Measurements from ENCODE around the gene CASR. TPM values are rescaled to one million over a fixed set of nuclear protein-coding genes. Genes with fewer than 3 reads are reported as not detected.

Gene CASR
- total RNA-seq, 1 donor from 2014 or later, result not detected

DNA sequence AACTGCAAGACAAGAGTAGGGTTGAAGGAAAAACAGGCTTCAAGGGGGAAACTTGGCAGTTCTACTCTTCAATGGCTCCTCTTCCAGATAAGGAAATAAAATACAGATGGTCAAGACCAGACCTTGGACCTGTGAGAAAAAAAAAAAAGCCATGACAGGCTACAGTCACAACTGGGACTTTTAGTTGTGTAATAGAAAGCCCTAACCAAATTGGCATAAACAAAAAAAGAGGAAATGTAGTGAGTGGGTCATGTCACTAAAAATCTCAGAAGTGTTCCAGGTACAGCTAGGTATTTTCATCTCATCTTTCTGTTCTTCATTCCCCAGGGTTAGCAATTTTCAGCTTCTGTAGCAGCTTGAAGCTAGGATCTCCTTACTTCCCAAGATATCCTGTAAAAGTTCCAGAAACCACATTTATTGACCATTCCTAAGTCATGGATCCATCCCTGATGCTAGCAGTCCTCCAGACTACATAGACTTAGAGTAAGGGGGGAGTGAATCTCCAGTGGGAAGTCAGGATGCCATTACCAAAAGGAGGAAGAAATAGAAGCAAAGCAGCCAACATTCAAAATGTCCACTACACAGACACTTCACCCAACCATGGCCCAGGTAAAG lies 80.6 kb downstream of the CASR start:
- Mint-ChIP-seq H3K9me3 (ENCODE audit: unreplicated experiment) (peaks cover 2% of the 10 kb centered on the region), H3K27ac (ENCODE audit: unreplicated experiment) (no peak overlapping the region), H3K4me3 (ENCODE audit: unreplicated experiment) (no peak overlapping the region), H3K36me3 (ENCODE audit: unreplicated experiment) (no peaks in the 10 kb centered on the region), H3K27me3 (ENCODE audit: unreplicated experiment) (no peaks in the 10 kb centered on the region), H3K4me1 (ENCODE audit: low read depth, unreplicated experiment) (no peaks in the 10 kb centered on the region)
- DNase-seq, result no peak
- TF ChIP-seq, protein P1, sequence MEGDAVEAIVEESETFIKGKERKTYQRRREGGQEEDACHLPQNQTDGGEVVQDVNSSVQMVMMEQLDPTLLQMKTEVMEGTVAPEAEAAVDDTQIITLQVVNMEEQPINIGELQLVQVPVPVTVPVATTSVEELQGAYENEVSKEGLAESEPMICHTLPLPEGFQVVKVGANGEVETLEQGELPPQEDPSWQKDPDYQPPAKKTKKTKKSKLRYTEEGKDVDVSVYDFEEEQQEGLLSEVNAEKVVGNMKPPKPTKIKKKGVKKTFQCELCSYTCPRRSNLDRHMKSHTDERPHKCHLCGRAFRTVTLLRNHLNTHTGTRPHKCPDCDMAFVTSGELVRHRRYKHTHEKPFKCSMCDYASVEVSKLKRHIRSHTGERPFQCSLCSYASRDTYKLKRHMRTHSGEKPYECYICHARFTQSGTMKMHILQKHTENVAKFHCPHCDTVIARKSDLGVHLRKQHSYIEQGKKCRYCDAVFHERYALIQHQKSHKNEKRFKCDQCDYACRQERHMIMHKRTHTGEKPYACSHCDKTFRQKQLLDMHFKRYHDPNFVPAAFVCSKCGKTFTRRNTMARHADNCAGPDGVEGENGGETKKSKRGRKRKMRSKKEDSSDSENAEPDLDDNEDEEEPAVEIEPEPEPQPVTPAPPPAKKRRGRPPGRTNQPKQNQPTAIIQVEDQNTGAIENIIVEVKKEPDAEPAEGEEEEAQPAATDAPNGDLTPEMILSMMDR (IDR thresholded peaks at IDR 0.05; ENCODE audit: partially characterized antibody, unreplicated experiment), result no peak

DNA sequence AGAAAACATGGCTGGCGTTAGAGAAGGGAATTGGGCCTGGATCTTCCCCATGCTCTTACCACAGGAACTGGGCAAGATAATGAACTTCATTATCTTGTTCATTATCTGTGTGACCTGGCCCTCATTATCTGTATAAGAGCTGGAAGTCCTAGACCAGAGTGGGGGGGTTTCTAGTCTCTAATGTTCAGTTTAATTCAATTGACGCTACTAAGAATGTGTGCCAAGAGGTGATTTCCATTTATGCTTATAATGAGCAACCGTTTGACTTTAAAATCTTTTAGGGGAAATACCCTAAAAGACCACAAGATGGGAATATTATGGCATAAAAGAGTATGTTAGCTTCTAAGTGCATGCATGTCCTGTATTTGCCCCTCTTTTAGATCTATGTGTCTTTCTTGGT lies 82.5 kb downstream of the CASR start:
- peaks cover 2% of the 10 kb centered on the region for H3K9me3 Mint-ChIP-seq (ENCODE audit: unreplicated experiment)
- H3K4me1 Mint-ChIP-seq (ENCODE audit: low read depth, unreplicated experiment), result no peaks in the 10 kb centered on the region
- H3K36me3 Mint-ChIP-seq (ENCODE audit: unreplicated experiment), result no peaks in the 10 kb centered on the region
- DNase-seq, result no peak
- H3K27me3 Mint-ChIP-seq (ENCODE audit: unreplicated experiment), result no peaks in the 10 kb centered on the region
- H3K4me3 Mint-ChIP-seq (ENCODE audit: unreplicated experiment), result no peak overlapping the region
- H3K27ac Mint-ChIP-seq (ENCODE audit: unreplicated experiment), result no peak overlapping the region
- TF ChIP-seq, protein P1 (IDR thresholded peaks at IDR 0.05; ENCODE audit: partially characterized antibody, unreplicated experiment), result no peak

DNA sequence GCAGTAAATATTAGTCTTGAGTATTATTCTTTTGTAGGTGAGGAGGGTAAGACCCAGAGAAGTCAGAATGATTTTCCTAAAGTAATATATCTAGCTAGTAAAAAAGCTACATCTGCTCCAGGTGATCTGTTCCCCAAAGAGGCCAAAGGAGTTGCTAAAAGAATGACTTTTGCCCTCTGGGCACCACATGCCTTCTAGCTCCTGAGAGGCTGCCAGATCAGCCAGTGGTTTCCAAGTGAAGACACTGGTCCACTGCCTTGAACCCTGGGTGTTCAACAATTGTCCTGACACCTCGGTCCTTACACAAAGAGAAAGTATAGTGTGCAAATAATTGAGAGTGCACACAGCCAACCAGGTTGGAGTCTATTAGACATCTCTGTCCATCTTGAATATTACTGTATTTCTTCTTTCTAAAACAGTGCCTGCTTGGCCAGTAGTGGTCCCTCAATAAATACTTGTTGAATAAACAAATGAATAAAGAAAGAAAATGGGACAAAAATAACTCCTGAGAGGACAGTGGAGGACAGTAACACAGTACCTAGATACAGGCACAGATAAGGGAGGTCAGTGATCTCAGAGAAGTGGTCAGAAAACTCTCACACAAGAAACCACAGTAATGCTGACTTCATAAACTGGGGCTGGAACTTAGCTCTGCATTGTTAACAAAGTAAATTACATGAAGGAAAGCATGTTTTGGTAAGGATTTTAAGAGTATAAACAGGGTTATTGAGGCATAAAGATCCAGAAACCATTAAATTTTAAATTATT lies 85.0 kb downstream of the CASR start:
- Mint-ChIP-seq H3K4me1 (ENCODE audit: low read depth, unreplicated experiment) (no peaks in the 10 kb centered on the region), H3K4me3 (ENCODE audit: unreplicated experiment) (no peak overlapping the region), H3K27me3 (ENCODE audit: unreplicated experiment) (peaks cover 1% of the 10 kb centered on the region), H3K9me3 (ENCODE audit: unreplicated experiment) (peaks cover under 1% of the 10 kb centered on the region), H3K36me3 (ENCODE audit: unreplicated experiment) (no peaks in the 10 kb centered on the region), H3K27ac (ENCODE audit: unreplicated experiment) (no peak overlapping the region)
- DNase-seq, result no peak
- TF ChIP-seq, protein P1 (IDR thresholded peaks at IDR 0.05; ENCODE audit: partially characterized antibody, unreplicated experiment), result no peak

DNA sequence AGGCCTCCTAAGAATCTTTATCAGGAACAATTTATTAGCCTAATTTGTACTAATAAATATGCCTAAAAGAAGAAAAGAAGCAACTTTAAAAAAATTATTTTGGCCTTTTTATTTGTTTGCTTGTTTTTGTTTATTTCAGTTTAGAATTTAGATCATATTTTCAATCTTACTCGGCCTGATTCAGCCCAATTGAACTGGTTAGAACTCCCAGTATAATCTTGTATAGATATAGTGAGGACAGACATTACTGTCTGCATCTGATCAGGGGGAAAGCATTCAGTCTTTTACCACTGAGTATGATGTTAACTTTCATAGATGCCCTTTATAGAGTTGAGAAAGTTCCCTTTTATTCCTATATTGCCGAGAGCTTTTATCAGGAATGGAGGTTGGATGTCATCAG lies 85.6 kb downstream of the CASR start:
- DNase-seq, result no peak
- H3K4me3 Mint-ChIP-seq (ENCODE audit: unreplicated experiment), result no peak overlapping the region
- TF ChIP-seq, protein P1 (IDR thresholded peaks at IDR 0.05; ENCODE audit: partially characterized antibody, unreplicated experiment), result no peak
- peaks cover 1% of the 10 kb centered on the region for H3K27me3 Mint-ChIP-seq (ENCODE audit: unreplicated experiment)
- no peaks in the 10 kb centered on the region for H3K4me1 Mint-ChIP-seq (ENCODE audit: low read depth, unreplicated experiment)
- no peaks in the 10 kb centered on the region for H3K36me3 Mint-ChIP-seq (ENCODE audit: unreplicated experiment)
- peaks cover 2% of the 10 kb centered on the region for H3K9me3 Mint-ChIP-seq (ENCODE audit: unreplicated experiment)
- no peak overlapping the region for H3K27ac Mint-ChIP-seq (ENCODE audit: unreplicated experiment)

DNA sequence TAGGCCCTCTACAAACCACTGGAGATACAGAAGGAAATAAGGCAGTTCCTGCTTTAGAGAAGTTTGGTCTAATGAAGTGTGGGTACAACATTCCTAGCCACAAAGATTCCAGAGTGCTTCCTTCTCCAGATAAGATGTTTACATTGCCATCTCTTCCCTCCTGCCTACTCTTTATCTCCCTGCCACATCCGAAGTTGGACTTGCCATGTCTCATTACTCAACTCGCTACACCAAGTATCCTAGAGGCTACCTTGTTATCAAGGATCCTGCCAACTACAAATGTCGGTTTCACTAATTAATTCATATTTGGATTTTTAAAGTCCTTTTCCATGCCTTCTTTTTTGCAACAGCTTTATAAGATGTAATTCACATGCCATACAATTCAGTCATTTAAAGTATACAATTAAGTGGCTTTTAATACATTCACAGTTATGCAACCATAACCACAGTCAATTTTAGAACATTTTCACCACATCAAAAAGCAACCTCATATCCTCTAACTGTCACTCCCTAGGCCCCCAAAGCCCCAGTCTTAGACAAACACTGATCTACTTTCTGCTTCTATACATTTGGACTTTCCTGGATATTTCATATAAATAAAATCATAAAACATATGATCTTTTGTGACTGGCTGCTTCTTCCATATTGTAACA lies 87.9 kb downstream of the CASR start:
- Mint-ChIP-seq H3K27me3 (ENCODE audit: unreplicated experiment) (peaks cover 3% of the 10 kb centered on the region), H3K4me1 (ENCODE audit: low read depth, unreplicated experiment) (no peaks in the 10 kb centered on the region), H3K27ac (ENCODE audit: unreplicated experiment) (no peak overlapping the region), H3K36me3 (ENCODE audit: unreplicated experiment) (no peaks in the 10 kb centered on the region), H3K4me3 (ENCODE audit: unreplicated experiment) (no peak overlapping the region), H3K9me3 (ENCODE audit: unreplicated experiment) (peaks cover 2% of the 10 kb centered on the region)
- no peak for DNase-seq
- TF ChIP-seq, protein P1 (IDR thresholded peaks at IDR 0.05; ENCODE audit: partially characterized antibody, unreplicated experiment), result no peak
